A549 (cell line): ENCODE data around the gene OR52E8.

Experiments used
- HES2 ChIP-seq: fragments of >200 bp; sonication (Bioruptor Twin); formaldehyde crosslinking; IDR thresholded peaks from 2 replicates; pipeline ENCODE4 v1.6.1; 2016
- NPAS2 ChIP-seq: fragments of 250-450 bp; sonication (Bioruptor Pico); IDR thresholded peaks from 2 replicates; pipeline ENCODE4 v1.8.0; 2022; ENCODE audit warnings: mild to moderate bottlenecking, moderate library complexity, borderline replicate concordance
- POLR2A ChIP-seq: IDR thresholded peaks from 2 replicates; pipeline ENCODE4 v1.6.1; 2012; ENCODE audit warnings: mild to moderate bottlenecking, low read length
- RFX5 ChIP-seq: fragments of 450-650 bp; IDR thresholded peaks from 2 replicates; pipeline ENCODE4 v1.7.1; 2014; ENCODE audit warnings: antibody characterized with exemption, mild to moderate bottlenecking, moderate library complexity
- TF ChIP-seq, protein P1 (sequence below): fragments of >200 bp; sonication (Bioruptor Twin); formaldehyde crosslinking; IDR thresholded peaks from 3 replicates; pipeline ENCODE4 v1.5.1; 2016
- TF ChIP-seq, protein P2 (sequence below): fragments of 200-600 bp; sonication (generic); IDR thresholded peaks from 2 replicates; pipeline ENCODE4 v1.6.1; 2016; ENCODE audit warnings: antibody characterized with exemption, mild to moderate bottlenecking, moderate library complexity

- TF ChIP-seq, protein P1, sequence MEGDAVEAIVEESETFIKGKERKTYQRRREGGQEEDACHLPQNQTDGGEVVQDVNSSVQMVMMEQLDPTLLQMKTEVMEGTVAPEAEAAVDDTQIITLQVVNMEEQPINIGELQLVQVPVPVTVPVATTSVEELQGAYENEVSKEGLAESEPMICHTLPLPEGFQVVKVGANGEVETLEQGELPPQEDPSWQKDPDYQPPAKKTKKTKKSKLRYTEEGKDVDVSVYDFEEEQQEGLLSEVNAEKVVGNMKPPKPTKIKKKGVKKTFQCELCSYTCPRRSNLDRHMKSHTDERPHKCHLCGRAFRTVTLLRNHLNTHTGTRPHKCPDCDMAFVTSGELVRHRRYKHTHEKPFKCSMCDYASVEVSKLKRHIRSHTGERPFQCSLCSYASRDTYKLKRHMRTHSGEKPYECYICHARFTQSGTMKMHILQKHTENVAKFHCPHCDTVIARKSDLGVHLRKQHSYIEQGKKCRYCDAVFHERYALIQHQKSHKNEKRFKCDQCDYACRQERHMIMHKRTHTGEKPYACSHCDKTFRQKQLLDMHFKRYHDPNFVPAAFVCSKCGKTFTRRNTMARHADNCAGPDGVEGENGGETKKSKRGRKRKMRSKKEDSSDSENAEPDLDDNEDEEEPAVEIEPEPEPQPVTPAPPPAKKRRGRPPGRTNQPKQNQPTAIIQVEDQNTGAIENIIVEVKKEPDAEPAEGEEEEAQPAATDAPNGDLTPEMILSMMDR, result peak; percentile 88
- TF ChIP-seq RFX5, result no peak
- no peak for TF ChIP-seq HES2
- TF ChIP-seq POLR2A, result no peak
- TF ChIP-seq, protein P2, sequence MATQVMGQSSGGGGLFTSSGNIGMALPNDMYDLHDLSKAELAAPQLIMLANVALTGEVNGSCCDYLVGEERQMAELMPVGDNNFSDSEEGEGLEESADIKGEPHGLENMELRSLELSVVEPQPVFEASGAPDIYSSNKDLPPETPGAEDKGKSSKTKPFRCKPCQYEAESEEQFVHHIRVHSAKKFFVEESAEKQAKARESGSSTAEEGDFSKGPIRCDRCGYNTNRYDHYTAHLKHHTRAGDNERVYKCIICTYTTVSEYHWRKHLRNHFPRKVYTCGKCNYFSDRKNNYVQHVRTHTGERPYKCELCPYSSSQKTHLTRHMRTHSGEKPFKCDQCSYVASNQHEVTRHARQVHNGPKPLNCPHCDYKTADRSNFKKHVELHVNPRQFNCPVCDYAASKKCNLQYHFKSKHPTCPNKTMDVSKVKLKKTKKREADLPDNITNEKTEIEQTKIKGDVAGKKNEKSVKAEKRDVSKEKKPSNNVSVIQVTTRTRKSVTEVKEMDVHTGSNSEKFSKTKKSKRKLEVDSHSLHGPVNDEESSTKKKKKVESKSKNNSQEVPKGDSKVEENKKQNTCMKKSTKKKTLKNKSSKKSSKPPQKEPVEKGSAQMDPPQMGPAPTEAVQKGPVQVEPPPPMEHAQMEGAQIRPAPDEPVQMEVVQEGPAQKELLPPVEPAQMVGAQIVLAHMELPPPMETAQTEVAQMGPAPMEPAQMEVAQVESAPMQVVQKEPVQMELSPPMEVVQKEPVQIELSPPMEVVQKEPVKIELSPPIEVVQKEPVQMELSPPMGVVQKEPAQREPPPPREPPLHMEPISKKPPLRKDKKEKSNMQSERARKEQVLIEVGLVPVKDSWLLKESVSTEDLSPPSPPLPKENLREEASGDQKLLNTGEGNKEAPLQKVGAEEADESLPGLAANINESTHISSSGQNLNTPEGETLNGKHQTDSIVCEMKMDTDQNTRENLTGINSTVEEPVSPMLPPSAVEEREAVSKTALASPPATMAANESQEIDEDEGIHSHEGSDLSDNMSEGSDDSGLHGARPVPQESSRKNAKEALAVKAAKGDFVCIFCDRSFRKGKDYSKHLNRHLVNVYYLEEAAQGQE, result no peak
- TF ChIP-seq NPAS2 (CRISPR knock-in tag), result no peak
Measured at GRCh38 chr11:5808500-5809121, 48.9 kb downstream of the OR52E8 start, which contains the start of gene OR52N2.
